HT1080 (cell line): ENCODE data around the gene ST6GAL1. TPM values are rescaled to one million over a fixed set of nuclear protein-coding genes. Genes with fewer than 3 reads are reported as not detected.

Experiments used
- DNase-seq: peaks from one replicate; pipeline ENCODE4 v3.0.0-alpha.2; 2015; ENCODE audit warnings: low read depth
- total RNA-seq: library from RNA; depleted of rRNA; stranded (reverse); fragments of >200 nt; shearing (Covaris generic); gene quantifications from 2 replicates; pipeline ENCODE4 v1.2.3, GENCODE V29; 2014

ST6GAL1 gene
- total RNA-seq, 1 experiment from 2014 or later = 6.1 TPM

GRCh38 chr3:186915806-186916796 is 14.2 kb upstream of the ST6GAL1 start:
- DNase-seq = no peak

GRCh38 chr3:186917512-186918312 is 12.6 kb upstream of the ST6GAL1 start:
- no peak for DNase-seq

- peak; percentile 65 for DNase-seq
These were observed 10.0 kb upstream of the ST6GAL1 start for GRCh38 chr3:186920301-186920700.

GRCh38 chr3:186920796-186921195 is 9.5 kb upstream of the ST6GAL1 start:
- no peak for DNase-seq

- no peak for DNase-seq
These were observed 8.7 kb upstream of the ST6GAL1 start for GRCh38 chr3:186921578-186921977.

GRCh38 chr3:186922224-186922623 is 8.1 kb upstream of the ST6GAL1 start:
- DNase-seq = no peak

GRCh38 chr3:186922790-186923189 is 7.5 kb upstream of the ST6GAL1 start:
- DNase-seq = no peak

- no peak for DNase-seq
These were observed 7.1 kb upstream of the ST6GAL1 start for GRCh38 chr3:186923241-186923640.

GRCh38 chr3:186925826-186926225 is 4.5 kb upstream of the ST6GAL1 start:
- DNase-seq = no peak

GRCh38 chr3:186929186-186929585 is 1.1 kb upstream of the ST6GAL1 start:
- no peak for DNase-seq

- DNase-seq = no peak
These were observed 641 bp upstream of the ST6GAL1 start for GRCh38 chr3:186929685-186930084.

- peak; percentile 75 for DNase-seq
These were observed 560 bp downstream of the ST6GAL1 start for GRCh38 chr3:186930641-186931531.

GRCh38 chr3:186931532-186932280 is 1.4 kb downstream of the ST6GAL1 start:
- DNase-seq = no peak

GRCh38 chr3:186932281-186933181 is 2.2 kb downstream of the ST6GAL1 start:
- DNase-seq = no peak

- no peak for DNase-seq
These were observed 3.5 kb downstream of the ST6GAL1 start for GRCh38 chr3:186933816-186934215.

- DNase-seq = no peak
These were observed 4.8 kb downstream of the ST6GAL1 start for GRCh38 chr3:186935133-186935532.

- no peak for DNase-seq
These were observed 6.9 kb downstream of the ST6GAL1 start for GRCh38 chr3:186937017-186937875.

GRCh38 chr3:186938716-186939115 is 8.4 kb downstream of the ST6GAL1 start:
- no peak for DNase-seq
